ENCODE measurements around the gene OR10T2.

DNA sequence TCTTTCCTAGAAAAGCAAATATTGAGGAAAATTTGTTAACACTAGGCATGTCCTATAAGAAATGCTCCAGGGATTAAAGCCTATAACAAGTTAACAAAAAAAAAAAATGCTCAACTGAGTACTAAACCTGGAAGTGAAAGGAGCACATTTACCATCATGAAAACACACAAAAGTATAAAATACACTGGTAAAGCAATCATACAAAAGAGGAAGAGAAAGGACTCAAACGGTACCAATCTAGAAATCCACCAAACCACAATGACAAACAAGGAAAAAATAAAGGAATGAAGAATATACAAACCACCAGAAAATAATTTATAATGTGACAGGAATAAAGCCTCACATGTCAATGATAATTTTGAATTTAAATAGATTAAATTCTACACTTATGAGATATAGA, 24.4 kb downstream of the OR10T2 start:
- TF ChIP-seq, protein P1, sequence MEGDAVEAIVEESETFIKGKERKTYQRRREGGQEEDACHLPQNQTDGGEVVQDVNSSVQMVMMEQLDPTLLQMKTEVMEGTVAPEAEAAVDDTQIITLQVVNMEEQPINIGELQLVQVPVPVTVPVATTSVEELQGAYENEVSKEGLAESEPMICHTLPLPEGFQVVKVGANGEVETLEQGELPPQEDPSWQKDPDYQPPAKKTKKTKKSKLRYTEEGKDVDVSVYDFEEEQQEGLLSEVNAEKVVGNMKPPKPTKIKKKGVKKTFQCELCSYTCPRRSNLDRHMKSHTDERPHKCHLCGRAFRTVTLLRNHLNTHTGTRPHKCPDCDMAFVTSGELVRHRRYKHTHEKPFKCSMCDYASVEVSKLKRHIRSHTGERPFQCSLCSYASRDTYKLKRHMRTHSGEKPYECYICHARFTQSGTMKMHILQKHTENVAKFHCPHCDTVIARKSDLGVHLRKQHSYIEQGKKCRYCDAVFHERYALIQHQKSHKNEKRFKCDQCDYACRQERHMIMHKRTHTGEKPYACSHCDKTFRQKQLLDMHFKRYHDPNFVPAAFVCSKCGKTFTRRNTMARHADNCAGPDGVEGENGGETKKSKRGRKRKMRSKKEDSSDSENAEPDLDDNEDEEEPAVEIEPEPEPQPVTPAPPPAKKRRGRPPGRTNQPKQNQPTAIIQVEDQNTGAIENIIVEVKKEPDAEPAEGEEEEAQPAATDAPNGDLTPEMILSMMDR (IDR thresholded peaks at IDR 0.05; ENCODE audit: poor library complexity) = no peak
- no peak for TF ChIP-seq EZH2 (IDR thresholded peaks at IDR 0.05; ENCODE audit: borderline replicate concordance)
- no peak for TF ChIP-seq EZH2phosphoT487 (IDR thresholded peaks at IDR 0.05; ENCODE audit: low read depth, severe bottlenecking, unreplicated experiment)

All from hepatocyte (in vitro differentiated cells).